ENCODE measurements around the gene CLPTM1L.

The CLPTM1L gene

GRCh38 chr5:1357946-1358725 is 13.2 kb upstream of the CLPTM1L start:
- Histone ChIP-seq H3K27me3 (peaks cover 53% of the 10 kb centered on the region), H3K36me3 (no peaks in the 10 kb centered on the region), H3K4me1 (ENCODE audit: control insufficient read depth in 1 of 2, insufficient read depth in 1 of 2, low read depth in 1 of 2, low read length in 1 of 2) (no peaks in the 10 kb centered on the region)

DNA sequence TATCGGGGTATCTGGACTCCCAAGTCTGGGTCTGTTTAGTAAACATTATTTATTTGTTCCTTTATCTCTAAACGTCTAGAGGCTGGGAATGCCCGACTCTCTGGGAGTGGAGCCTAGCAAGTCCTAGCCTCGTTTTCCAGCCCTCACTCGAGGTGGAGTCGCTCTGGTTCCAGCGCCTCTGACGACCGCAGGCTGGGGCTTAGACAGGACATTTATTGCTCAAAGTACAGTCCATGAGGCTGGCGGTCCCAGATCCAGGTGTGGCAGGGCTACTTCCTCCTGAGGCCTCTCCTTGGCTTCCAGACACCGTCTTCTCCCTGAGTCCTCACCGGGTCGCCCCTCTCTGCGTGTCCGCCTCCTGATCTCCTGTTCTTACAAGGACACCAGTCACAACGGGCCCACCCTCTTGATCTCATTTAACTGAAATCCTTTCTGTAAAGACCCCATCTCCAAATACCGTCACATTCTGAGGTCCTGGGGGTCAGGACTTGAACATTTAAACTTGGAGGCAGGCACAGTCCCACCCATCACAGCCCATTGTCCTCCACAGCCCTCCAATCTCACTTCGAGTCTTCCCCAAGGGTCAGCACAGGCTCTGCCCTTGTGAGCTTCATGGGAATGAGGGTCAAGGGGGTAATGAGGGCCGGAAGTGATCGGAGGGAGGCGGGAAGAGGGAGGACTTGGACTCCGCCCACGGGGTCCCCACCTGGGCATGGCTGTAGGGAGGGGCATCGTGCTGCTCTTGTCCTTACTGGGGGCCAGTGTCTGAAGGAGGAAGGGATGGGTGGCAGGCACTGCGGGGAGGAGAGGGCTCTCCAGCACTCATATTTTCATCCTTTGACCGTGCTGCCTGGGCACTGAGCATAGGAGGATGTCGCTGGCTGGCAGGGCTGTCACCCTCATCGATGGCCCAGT is 12.2 kb upstream of the CLPTM1L start:
- no peak overlapping the region for H3K27ac ChIP-seq
- H3K4me1 ChIP-seq (ENCODE audit: control insufficient read depth in 1 of 2, insufficient read depth in 1 of 2, low read depth in 1 of 2, low read length in 1 of 2) = no peaks in the 10 kb centered on the region
- H3K36me3 ChIP-seq = no peaks in the 10 kb centered on the region
- no peak for TF ChIP-seq CTCF (IDR thresholded peaks at IDR 0.05)
- peaks cover 52% of the 10 kb centered on the region for H3K27me3 ChIP-seq
- H3K4me3 ChIP-seq (ENCODE audit: low read depth in 1 of 2, low read length in 1 of 2) = no peak overlapping the region
- H3K9me3 ChIP-seq = no peaks in the 10 kb centered on the region

More at GRCh38 chr5:1357946-1358725, 13.2 kb upstream of the CLPTM1L start:
- TF ChIP-seq CTCF (IDR thresholded peaks at IDR 0.05) = no peak
- no peaks in the 10 kb centered on the region for H3K9me3 ChIP-seq
- no peak overlapping the region for H3K27ac ChIP-seq
- H3K4me3 ChIP-seq (ENCODE audit: low read depth in 1 of 2, low read length in 1 of 2) = no peak overlapping the region

- H3K27ac ChIP-seq = no peak overlapping the region
- H3K4me3 ChIP-seq (ENCODE audit: low read depth in 1 of 2, low read length in 1 of 2) = no peak overlapping the region
- H3K27me3 ChIP-seq = peaks cover 56% of the 10 kb centered on the region
- H3K36me3 ChIP-seq = no peaks in the 10 kb centered on the region
- H3K9me3 ChIP-seq = no peaks in the 10 kb centered on the region
- no peaks in the 10 kb centered on the region for H3K4me1 ChIP-seq (ENCODE audit: control insufficient read depth in 1 of 2, insufficient read depth in 1 of 2, low read depth in 1 of 2, low read length in 1 of 2)
- TF ChIP-seq CTCF (IDR thresholded peaks at IDR 0.05) = no peak
Measured at GRCh38 chr5:1354576-1354975, 9.7 kb upstream of the CLPTM1L start.

GRCh38 chr5:1352231-1353219 is 7.6 kb upstream of the CLPTM1L start:
- H3K27me3 ChIP-seq = peaks cover 45% of the 10 kb centered on the region
- TF ChIP-seq CTCF (IDR thresholded peaks at IDR 0.05) = no peak
- no peaks in the 10 kb centered on the region for H3K4me1 ChIP-seq (ENCODE audit: control insufficient read depth in 1 of 2, insufficient read depth in 1 of 2, low read depth in 1 of 2, low read length in 1 of 2)
- no peaks in the 10 kb centered on the region for H3K9me3 ChIP-seq
- no peaks in the 10 kb centered on the region for H3K36me3 ChIP-seq
- H3K4me3 ChIP-seq (ENCODE audit: low read depth in 1 of 2, low read length in 1 of 2) = no peak overlapping the region
- no peak overlapping the region for H3K27ac ChIP-seq

- Histone ChIP-seq H3K4me1 (ENCODE audit: control insufficient read depth in 1 of 2, insufficient read depth in 1 of 2, low read depth in 1 of 2, low read length in 1 of 2) (no peaks in the 10 kb centered on the region), H3K36me3 (no peaks in the 10 kb centered on the region), H3K27ac (no peak overlapping the region), H3K27me3 (peaks cover 42% of the 10 kb centered on the region), H3K9me3 (no peaks in the 10 kb centered on the region), H3K4me3 (ENCODE audit: low read depth in 1 of 2, low read length in 1 of 2) (no peak overlapping the region)
- no peak for TF ChIP-seq CTCF (IDR thresholded peaks at IDR 0.05)
Measured at GRCh38 chr5:1351156-1351555, 6.3 kb upstream of the CLPTM1L start.
